Neural progenitor cell (in vitro differentiated cells): ENCODE results near the gene GALP. TPM values are rescaled to one million over a fixed set of nuclear protein-coding genes. Genes with fewer than 3 reads are reported as not detected.
A peak's percentile ranks its signal among the peaks of the same experiment; 100 is the strongest.

ENCODE experiments used
- DNase-seq: peaks from one replicate; pipeline ENCODE4 v3.0.0-alpha.2; 2016; ENCODE audit warnings: low spot score
- H2AFZ ChIP-seq: fragments of 200-600 bp; sonication (generic); replicated peaks from 2 replicates; pipeline ENCODE4 v1.6.1; 2016; ENCODE audit warnings: antibody characterized with exemption
- H3F3A ChIP-seq: fragments of 200-600 bp; sonication (generic); 2 replicates; pipeline ENCODE4 v1.6.1; 2016; ENCODE audit warnings: antibody characterized with exemption, low read depth
- H3K27ac ChIP-seq: fragments of 200-600 bp; sonication (generic); 2 replicates; pipeline ENCODE4 v1.5.1; 2016; ENCODE audit warnings: mild to moderate bottlenecking
- H3K27me3 ChIP-seq: fragments of 200-600 bp; sonication (generic); 2 replicates; pipeline ENCODE4 v1.6.1; 2016; ENCODE audit warnings: mild to moderate bottlenecking, moderate library complexity
- H3K36me3 ChIP-seq: fragments of 200-600 bp; sonication (generic); 2 replicates; pipeline ENCODE4 v1.5.1; 2016
- H3K4me1 ChIP-seq: fragments of 200-600 bp; sonication (generic); 2 replicates; pipeline ENCODE4 v1.6.1; 2016; ENCODE audit warnings: mixed run types
- H3K4me2 ChIP-seq: fragments of 200-600 bp; sonication (generic); 2 replicates; pipeline ENCODE4 v1.6.1; 2016
- H3K4me3 ChIP-seq: fragments of 200-600 bp; sonication (generic); 2 replicates; pipeline ENCODE4 v1.5.1; 2016
- H3K79me2 ChIP-seq: fragments of 200-600 bp; sonication (generic); 2 replicates; pipeline ENCODE4 v1.6.1; 2016; ENCODE audit warnings: low read depth
- H3K9ac ChIP-seq: fragments of 200-600 bp; sonication (generic); 2 replicates; pipeline ENCODE4 v1.6.1; 2016
- H3K9me3 ChIP-seq: fragments of 200-600 bp; sonication (generic); 2 replicates; pipeline ENCODE4 v1.5.1; 2016; ENCODE audit warnings: low read depth
- H4K20me1 ChIP-seq: fragments of 200-600 bp; sonication (generic); 2 replicates; pipeline ENCODE4 v1.6.1; 2016; ENCODE audit warnings: low read depth
- H3K27ac Mint-ChIP-seq: 3 replicates; pipeline ENCODE4 v1.8.0; 2021; ENCODE audit warnings: mixed read lengths
- H3K27me3 Mint-ChIP-seq: 2 replicates; pipeline ENCODE4 v1.8.0; 2022; ENCODE audit warnings: low read depth, mild to moderate bottlenecking, inconsistent platforms, moderate library complexity, mixed read lengths; ENCODE audit not compliant: insufficient read depth
- H3K36me3 Mint-ChIP-seq: 3 replicates; pipeline ENCODE4 v1.8.0; 2021; ENCODE audit warnings: mixed read lengths
- H3K4me1 Mint-ChIP-seq: 3 replicates; pipeline ENCODE4 v1.8.0; 2021; ENCODE audit warnings: mixed read lengths
- H3K4me3 Mint-ChIP-seq: 3 replicates; pipeline ENCODE4 v1.8.0; 2021; ENCODE audit warnings: mild to moderate bottlenecking, moderate library complexity, mixed read lengths
- H3K9me3 Mint-ChIP-seq: 3 replicates; pipeline ENCODE4 v1.8.0; 2020; ENCODE audit warnings: mixed read lengths
- CTCF ChIP-seq: fragments of 200-600 bp; sonication (generic); IDR thresholded peaks from 2 replicates; pipeline ENCODE4 v1.5.1; 2017; ENCODE audit warnings: antibody characterized with exemption, mild to moderate bottlenecking
- EZH2 ChIP-seq: fragments of 200-600 bp; sonication (generic); IDR thresholded peaks from 2 replicates; pipeline ENCODE4 v1.6.1; 2017; ENCODE audit warnings: antibody characterized with exemption, mild to moderate bottlenecking, moderate library complexity
- EZH2phosphoT487 ChIP-seq: fragments of 200-600 bp; sonication (generic); IDR thresholded peaks from 2 replicates; pipeline ENCODE4 v1.6.1; 2017; ENCODE audit warnings: antibody characterized with exemption
- total RNA-seq: library from RNA; depleted of rRNA; stranded (reverse); fragments of >200 nt; gene quantifications from 2 replicates; pipeline ENCODE4 v1.2.3, GENCODE V29; 2015; ENCODE audit warnings: low replicate concordance

The GALP gene
- total RNA-seq, 1 donor from 2014 or later = 0.71 TPM

- no peaks in the 10 kb centered on the region for H3K36me3 ChIP-seq
- H3K27ac Mint-ChIP-seq = peak overlapping the region; percentile 57
Observed at GRCh38 chr19:56152644-56153043, 23.2 kb upstream of the GALP start.

GRCh38 chr19:56153507-56153906 lies 22.3 kb upstream of the GALP start:
- peaks cover 16% of the 10 kb centered on the region for H3K27me3 Mint-ChIP-seq
- peak overlapping the region; percentile 64 for H3K27ac Mint-ChIP-seq
- Histone ChIP-seq H4K20me1 (peaks cover 42% of the 10 kb centered on the region), H3K27ac (peak overlapping the region; percentile 56), H2AFZ (no peak overlapping the region), H3K9me3 (no peaks in the 10 kb centered on the region), H3K79me2 (peaks cover 28% of the 10 kb centered on the region), H3K4me1 (peaks cover 20% of the 10 kb centered on the region), H3K9ac (no peak overlapping the region), H3K36me3 (no peaks in the 10 kb centered on the region), H3K27me3 (no peaks in the 10 kb centered on the region), H3F3A (peaks cover 27% of the 10 kb centered on the region), H3K4me3 (no peak overlapping the region), H3K4me2 (peak overlapping the region; percentile 49)
- no peak for TF ChIP-seq EZH2
- no peak for TF ChIP-seq CTCF
- TF ChIP-seq EZH2phosphoT487 = no peak
- H3K9me3 Mint-ChIP-seq = peaks cover 6% of the 10 kb centered on the region
- peak; percentile 84 for DNase-seq
- peaks cover 31% of the 10 kb centered on the region for H3K36me3 Mint-ChIP-seq
- peaks cover 25% of the 10 kb centered on the region for H3K4me1 Mint-ChIP-seq
- H3K4me3 Mint-ChIP-seq = peak overlapping the region; percentile 8

More at GRCh38 chr19:56152644-56153043, 23.2 kb upstream of the GALP start:
- Mint-ChIP-seq H3K4me3 (peak overlapping the region; percentile 27), H3K36me3 (peaks cover 36% of the 10 kb centered on the region), H3K27me3 (peaks cover 14% of the 10 kb centered on the region), H3K9me3 (peaks cover 6% of the 10 kb centered on the region), H3K4me1 (peaks cover 25% of the 10 kb centered on the region)
- H3F3A ChIP-seq = peaks cover 28% of the 10 kb centered on the region
- H3K27ac ChIP-seq = peak overlapping the region; percentile 56
- peak overlapping the region; percentile 5 for H3K4me3 ChIP-seq
- no peak for TF ChIP-seq EZH2
- TF ChIP-seq CTCF = no peak
- TF ChIP-seq EZH2phosphoT487 = no peak
- H4K20me1 ChIP-seq = peaks cover 43% of the 10 kb centered on the region
- no peak overlapping the region for H3K9ac ChIP-seq
- H3K4me1 ChIP-seq = peaks cover 20% of the 10 kb centered on the region
- no peak overlapping the region for H2AFZ ChIP-seq
- no peaks in the 10 kb centered on the region for H3K9me3 ChIP-seq
- peak; percentile 34 for DNase-seq
- peak overlapping the region; percentile 49 for H3K4me2 ChIP-seq
- H3K79me2 ChIP-seq = peaks cover 28% of the 10 kb centered on the region
- no peaks in the 10 kb centered on the region for H3K27me3 ChIP-seq

- Histone ChIP-seq H3K36me3 (no peaks in the 10 kb centered on the region), H3K79me2 (peaks cover 18% of the 10 kb centered on the region), H3K27ac (no peak overlapping the region), H3K9ac (no peak overlapping the region), H3K4me2 (no peak overlapping the region), H3K9me3 (no peaks in the 10 kb centered on the region), H2AFZ (no peak overlapping the region), H3K4me3 (no peak overlapping the region), H3F3A (peaks cover 22% of the 10 kb centered on the region), H4K20me1 (peaks cover 31% of the 10 kb centered on the region), H3K4me1 (peaks cover 20% of the 10 kb centered on the region), H3K27me3 (no peaks in the 10 kb centered on the region)
- TF ChIP-seq EZH2 (no peak), EZH2phosphoT487 (no peak), CTCF (peak; percentile 57)
- H3K27ac Mint-ChIP-seq = peak overlapping the region; percentile 22
- peaks cover 10% of the 10 kb centered on the region for H3K27me3 Mint-ChIP-seq
- H3K9me3 Mint-ChIP-seq = peaks cover 3% of the 10 kb centered on the region
- no peak overlapping the region for H3K4me3 Mint-ChIP-seq
- peaks cover 22% of the 10 kb centered on the region for H3K4me1 Mint-ChIP-seq
- peak; percentile 62 for DNase-seq
- H3K36me3 Mint-ChIP-seq = peaks cover 28% of the 10 kb centered on the region
Observed at GRCh38 chr19:56155124-56155687, 20.6 kb upstream of the GALP start.
